WI38 (cell line): ENCODE results near the gene GSTM4.

Experiments used
- H3K4me3 ChIP-seq: 2 replicates; pipeline ENCODE4 v1.5.1; 2011; ENCODE audit warnings: low read depth, mild to moderate bottlenecking, control low read depth, low read length
- CTCF ChIP-seq: IDR thresholded peaks from 2 replicates; pipeline ENCODE4 v1.5.1; 2012; ENCODE audit warnings: low read depth, mild to moderate bottlenecking, control low read depth, low read length

Gene GSTM4

GRCh38 chr1:109641078-109641740, 14.7 kb upstream of the GSTM4 start:
- no peak for TF ChIP-seq CTCF
- no peak overlapping the region for H3K4me3 ChIP-seq

GRCh38 chr1:109641861-109642260, 14.0 kb upstream of the GSTM4 start:
- TF ChIP-seq CTCF: no peak
- H3K4me3 ChIP-seq: no peak overlapping the region

GRCh38 chr1:109642626-109643025, 13.3 kb upstream of the GSTM4 start:
- TF ChIP-seq CTCF: no peak
- H3K4me3 ChIP-seq: no peak overlapping the region

GRCh38 chr1:109643385-109644230, 12.3 kb upstream of the GSTM4 start:
- TF ChIP-seq CTCF: peak; percentile 89
- H3K4me3 ChIP-seq: no peak overlapping the region

GRCh38 chr1:109644670-109645069, 11.2 kb upstream of the GSTM4 start:
- TF ChIP-seq CTCF: no peak
- no peak overlapping the region for H3K4me3 ChIP-seq

- 0 out of 2 replicates have a peak, but pooled peaks have one; percentile 22 for TF ChIP-seq CTCF
- H3K4me3 ChIP-seq: peak overlapping the region; percentile 40
Observed at GRCh38 chr1:109649491-109649914, 6.4 kb upstream of the GSTM4 start.

- H3K4me3 ChIP-seq: no peak overlapping the region
- TF ChIP-seq CTCF: no peak
Observed at GRCh38 chr1:109650609-109651008, 5.3 kb upstream of the GSTM4 start.
